ENCODE data around the gene RFX7.

Gene RFX7

DNA sequence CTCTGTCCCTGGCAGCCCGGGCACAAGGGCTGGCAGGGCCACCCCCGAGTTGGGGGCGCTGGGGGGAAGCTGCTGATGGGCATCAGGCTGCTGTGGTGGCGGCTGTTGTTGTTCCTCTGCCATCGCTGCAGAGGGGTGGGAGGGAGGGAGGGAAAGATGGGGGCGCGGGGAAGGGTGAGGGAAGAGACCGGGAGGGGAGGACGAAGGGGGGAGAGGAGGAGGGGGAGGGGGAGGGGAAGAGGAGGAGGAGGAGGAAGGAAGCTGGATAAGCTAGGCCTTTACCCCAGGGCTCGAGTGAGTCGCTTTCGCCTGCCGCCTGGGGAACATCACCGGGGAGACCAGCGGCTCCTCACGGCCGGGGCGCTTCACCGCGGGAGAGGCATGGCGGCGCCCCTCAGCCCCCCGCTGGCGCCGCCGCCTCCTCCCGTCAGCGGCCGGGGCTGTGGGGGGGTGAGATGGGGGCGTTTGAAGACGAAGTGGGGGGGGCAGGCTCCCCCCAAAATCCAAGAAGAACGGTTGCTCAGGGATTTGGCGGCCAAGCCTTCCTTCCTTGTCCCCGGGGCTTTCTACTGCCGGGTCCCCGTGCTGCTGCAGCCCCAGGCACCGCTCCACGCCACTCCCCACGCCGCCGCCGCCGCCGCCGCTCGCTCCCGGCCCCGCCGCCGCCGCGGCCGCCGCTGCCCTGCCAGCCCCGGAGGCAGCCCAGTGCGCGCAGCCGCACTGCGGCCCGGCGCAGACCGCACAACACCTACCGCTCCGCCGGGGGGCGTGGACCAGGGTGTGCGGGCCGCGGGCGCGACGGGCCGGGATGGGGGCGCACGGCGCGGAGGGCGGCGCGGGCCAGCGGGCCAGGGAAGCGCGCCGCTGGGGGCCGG is at the start of gene RFX7:
Gene RFX7, minus strand, starts transcription at position 717 of the 875 bp plus-strand sequence. Its CDS starts 594 bp downstream, at position 123.
- TF ChIP-seq, protein P1, sequence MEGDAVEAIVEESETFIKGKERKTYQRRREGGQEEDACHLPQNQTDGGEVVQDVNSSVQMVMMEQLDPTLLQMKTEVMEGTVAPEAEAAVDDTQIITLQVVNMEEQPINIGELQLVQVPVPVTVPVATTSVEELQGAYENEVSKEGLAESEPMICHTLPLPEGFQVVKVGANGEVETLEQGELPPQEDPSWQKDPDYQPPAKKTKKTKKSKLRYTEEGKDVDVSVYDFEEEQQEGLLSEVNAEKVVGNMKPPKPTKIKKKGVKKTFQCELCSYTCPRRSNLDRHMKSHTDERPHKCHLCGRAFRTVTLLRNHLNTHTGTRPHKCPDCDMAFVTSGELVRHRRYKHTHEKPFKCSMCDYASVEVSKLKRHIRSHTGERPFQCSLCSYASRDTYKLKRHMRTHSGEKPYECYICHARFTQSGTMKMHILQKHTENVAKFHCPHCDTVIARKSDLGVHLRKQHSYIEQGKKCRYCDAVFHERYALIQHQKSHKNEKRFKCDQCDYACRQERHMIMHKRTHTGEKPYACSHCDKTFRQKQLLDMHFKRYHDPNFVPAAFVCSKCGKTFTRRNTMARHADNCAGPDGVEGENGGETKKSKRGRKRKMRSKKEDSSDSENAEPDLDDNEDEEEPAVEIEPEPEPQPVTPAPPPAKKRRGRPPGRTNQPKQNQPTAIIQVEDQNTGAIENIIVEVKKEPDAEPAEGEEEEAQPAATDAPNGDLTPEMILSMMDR (IDR thresholded peaks at IDR 0.05; ENCODE audit: control insufficient read depth, extremely low read depth, insufficient read depth): peak; percentile 34
- DNase-seq (ENCODE audit: low read depth): no peak
- H3K4me3 ChIP-seq (ENCODE audit: low read depth, low read length): peak within 1 kb of the TSS; percentile 78

DNA sequence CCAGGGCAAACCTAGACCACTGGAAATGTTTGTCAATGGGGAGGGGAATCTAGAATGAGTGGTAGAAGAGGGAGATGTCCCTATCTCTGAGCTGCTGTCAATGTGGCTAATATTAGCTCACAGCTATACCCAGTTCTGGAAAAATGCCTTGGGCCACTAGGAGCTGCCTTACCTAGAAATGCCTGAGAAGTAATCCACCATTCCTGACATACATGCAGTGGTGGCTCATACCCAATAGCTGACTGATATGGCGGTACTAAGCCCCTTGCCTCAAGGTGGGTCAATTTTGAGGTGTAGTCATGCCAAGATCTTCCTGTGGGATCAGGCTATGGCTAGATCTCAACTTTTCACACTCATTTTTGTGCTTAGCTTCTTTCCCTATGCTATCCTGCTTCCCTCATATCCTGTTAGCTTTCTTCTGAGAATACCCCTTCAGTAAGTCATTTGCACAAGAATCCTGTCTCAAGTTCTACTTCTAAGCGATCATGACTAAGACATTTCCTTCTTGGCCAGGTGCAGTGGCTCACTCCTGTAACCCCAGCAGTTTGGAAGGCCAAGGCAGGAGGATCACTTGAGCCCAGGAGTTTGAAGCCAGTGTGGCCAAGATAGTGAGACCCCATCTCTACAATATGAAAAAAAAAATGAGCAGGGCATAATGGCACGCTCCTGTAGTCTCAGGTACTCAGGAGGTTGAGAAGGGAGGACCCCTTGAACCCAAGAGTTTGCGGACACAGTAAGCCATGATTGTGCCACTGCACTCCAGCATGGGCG is 49.1 kb upstream of the RFX7 start:
- TF ChIP-seq, protein P1 (IDR thresholded peaks at IDR 0.05; ENCODE audit: control insufficient read depth, extremely low read depth, insufficient read depth): no peak
- no peak overlapping the region for H3K4me3 ChIP-seq (ENCODE audit: low read depth, low read length)
- no peak for DNase-seq (ENCODE audit: low read depth)

DNA sequence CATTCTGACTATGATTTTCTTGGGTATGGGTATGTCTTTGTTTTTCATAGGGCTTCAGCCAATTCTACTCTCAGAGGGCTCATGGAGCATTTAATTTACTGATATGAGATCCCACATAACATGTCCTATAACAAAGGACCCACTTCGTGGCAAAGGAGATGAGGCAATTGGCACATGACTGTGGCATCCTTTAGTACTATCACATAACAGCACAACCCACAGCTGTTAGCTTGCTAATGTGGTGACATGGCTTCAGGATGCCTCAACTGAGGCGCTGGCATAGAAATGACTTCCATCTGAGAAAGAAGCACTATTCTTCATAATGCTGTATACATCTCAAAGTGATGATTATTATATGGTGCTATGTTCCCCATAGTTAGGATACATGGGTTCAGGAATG is 48.1 kb upstream of the RFX7 start:
- no peak for DNase-seq (ENCODE audit: low read depth)
- no peak overlapping the region for H3K4me3 ChIP-seq (ENCODE audit: low read depth, low read length)
- TF ChIP-seq, protein P1 (IDR thresholded peaks at IDR 0.05; ENCODE audit: control insufficient read depth, extremely low read depth, insufficient read depth): no peak

DNA sequence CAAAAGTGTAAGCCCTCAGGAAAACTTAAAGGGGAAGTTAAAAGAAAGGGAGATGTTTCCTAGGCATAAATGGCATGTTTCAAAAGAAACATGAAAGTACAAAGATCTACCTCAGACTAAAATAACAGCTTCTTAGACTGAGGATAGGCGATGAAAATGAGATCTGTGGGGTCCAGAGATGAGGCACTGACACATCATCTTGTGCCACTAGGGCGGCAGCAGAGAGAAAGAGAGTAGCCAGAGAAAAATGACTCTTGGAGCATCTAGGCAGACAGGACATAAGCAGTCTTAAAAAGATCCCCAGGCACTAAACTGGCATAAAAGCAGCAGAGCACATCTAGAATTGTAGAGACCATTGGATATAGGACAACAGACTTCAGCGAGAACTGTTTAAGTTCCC is 42.5 kb upstream of the RFX7 start:
- no peak for DNase-seq (ENCODE audit: low read depth)

DNA sequence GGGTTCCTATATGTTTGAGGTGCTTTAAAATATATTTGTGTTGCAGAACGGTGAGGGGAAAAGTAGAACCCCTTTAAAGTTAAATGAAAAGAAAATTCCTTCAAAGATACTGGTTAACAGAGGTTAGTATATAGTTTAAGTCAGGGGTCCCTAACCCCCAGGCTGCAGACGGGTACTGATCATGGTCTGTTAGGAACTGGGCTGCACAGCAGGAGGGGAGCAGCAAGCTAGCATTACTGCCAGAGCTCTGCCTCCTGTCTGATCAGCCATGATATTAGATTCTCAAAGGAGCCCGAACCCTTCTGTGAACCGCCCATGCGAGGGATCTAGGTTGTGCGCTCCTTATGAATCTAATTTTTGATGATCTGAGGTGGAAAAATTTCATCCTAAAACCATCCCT is 37.5 kb upstream of the RFX7 start:
- no peak overlapping the region for H3K4me3 ChIP-seq (ENCODE audit: low read depth, low read length)
- TF ChIP-seq, protein P1 (IDR thresholded peaks at IDR 0.05; ENCODE audit: control insufficient read depth, extremely low read depth, insufficient read depth): no peak
- DNase-seq (ENCODE audit: low read depth): no peak

More for the DNA sequence above, 42.5 kb upstream of the RFX7 start:
- no peak overlapping the region for H3K4me3 ChIP-seq (ENCODE audit: low read depth, low read length)
- TF ChIP-seq, protein P1 (IDR thresholded peaks at IDR 0.05; ENCODE audit: control insufficient read depth, extremely low read depth, insufficient read depth): peak; percentile 44

DNA sequence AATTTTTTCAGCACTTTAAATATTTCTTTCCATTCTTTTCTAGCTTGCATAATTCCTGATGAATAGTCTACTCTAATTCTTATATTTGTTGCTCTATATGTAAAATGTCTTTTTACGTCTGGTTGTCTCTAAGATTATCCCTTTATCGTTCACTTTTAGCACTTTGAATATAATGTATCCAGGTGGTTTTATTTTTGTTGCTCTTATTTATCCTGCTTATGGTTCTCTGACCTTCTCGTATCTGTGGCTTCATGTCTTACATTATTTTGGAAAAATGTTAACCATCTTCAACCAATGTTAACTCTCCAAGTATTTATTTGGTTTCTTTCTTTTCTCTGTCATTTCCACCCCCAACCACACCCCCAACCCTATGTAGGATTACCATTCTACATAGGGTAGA is 30.0 kb upstream of the RFX7 start:
- TF ChIP-seq, protein P1 (IDR thresholded peaks at IDR 0.05; ENCODE audit: control insufficient read depth, extremely low read depth, insufficient read depth): no peak
- no peak for DNase-seq (ENCODE audit: low read depth)

More for the DNA sequence above, 30.0 kb upstream of the RFX7 start:
- H3K4me3 ChIP-seq (ENCODE audit: low read depth, low read length): no peak overlapping the region

Data from LNCaP clone FGC (cell line).